GM10266 (cell line): ENCODE results near the gene GLIPR2.

Experiments used
- DNase-seq: peaks from one replicate; pipeline ENCODE4 v3.0.0; 2012; ENCODE audit errors: extremely low spot score
- TF ChIP-seq, protein P1 (sequence below): IDR thresholded peaks from 2 replicates; pipeline ENCODE4 v1.5.1; 2012; ENCODE audit warnings: mild to moderate bottlenecking, low read depth; ENCODE audit not compliant: control insufficient read depth, insufficient read depth; ENCODE audit errors: missing control alignments

GLIPR2 gene

DNA sequence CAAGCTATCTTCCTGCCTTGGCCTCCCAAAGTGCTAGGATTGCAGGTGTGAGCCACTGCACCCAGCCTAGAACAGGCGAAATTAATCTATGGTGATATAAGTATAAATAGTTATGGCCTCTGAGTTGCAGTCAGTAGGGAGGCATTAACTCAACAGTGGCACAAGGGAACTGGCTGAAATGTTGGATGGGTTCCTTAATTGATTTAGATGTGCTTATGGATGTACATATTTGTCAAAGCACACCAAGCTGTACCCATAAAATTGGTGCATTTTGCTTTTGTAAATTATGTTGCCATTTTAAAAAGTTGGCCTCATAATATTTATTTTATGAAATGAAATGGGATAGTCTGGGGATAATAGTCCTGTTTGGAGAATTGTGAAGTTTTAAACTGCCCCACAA, 36.8 kb upstream of the GLIPR2 start:
- no peak for DNase-seq
- TF ChIP-seq, protein P1, sequence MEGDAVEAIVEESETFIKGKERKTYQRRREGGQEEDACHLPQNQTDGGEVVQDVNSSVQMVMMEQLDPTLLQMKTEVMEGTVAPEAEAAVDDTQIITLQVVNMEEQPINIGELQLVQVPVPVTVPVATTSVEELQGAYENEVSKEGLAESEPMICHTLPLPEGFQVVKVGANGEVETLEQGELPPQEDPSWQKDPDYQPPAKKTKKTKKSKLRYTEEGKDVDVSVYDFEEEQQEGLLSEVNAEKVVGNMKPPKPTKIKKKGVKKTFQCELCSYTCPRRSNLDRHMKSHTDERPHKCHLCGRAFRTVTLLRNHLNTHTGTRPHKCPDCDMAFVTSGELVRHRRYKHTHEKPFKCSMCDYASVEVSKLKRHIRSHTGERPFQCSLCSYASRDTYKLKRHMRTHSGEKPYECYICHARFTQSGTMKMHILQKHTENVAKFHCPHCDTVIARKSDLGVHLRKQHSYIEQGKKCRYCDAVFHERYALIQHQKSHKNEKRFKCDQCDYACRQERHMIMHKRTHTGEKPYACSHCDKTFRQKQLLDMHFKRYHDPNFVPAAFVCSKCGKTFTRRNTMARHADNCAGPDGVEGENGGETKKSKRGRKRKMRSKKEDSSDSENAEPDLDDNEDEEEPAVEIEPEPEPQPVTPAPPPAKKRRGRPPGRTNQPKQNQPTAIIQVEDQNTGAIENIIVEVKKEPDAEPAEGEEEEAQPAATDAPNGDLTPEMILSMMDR, result no peak

DNA sequence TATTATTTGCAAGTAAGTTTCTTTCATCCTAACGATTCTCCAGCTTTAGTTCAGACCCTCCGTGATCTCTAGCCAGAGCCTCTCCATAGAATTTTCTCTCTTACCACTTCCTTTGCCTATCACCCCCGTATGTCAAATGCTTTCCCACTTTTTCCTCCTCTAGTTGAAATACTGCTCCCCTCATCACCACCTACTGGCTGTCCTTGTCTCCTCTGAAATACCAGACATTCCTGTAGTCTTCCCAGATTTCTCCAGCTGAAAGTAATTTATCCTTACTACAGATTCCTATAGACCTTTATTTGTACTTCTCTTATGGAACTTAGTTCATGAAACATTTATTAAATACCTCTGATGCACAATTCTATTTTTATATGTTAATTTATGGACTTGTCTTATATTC, 36.0 kb upstream of the GLIPR2 start:
- no peak for DNase-seq
- TF ChIP-seq, protein P1, result no peak

DNA sequence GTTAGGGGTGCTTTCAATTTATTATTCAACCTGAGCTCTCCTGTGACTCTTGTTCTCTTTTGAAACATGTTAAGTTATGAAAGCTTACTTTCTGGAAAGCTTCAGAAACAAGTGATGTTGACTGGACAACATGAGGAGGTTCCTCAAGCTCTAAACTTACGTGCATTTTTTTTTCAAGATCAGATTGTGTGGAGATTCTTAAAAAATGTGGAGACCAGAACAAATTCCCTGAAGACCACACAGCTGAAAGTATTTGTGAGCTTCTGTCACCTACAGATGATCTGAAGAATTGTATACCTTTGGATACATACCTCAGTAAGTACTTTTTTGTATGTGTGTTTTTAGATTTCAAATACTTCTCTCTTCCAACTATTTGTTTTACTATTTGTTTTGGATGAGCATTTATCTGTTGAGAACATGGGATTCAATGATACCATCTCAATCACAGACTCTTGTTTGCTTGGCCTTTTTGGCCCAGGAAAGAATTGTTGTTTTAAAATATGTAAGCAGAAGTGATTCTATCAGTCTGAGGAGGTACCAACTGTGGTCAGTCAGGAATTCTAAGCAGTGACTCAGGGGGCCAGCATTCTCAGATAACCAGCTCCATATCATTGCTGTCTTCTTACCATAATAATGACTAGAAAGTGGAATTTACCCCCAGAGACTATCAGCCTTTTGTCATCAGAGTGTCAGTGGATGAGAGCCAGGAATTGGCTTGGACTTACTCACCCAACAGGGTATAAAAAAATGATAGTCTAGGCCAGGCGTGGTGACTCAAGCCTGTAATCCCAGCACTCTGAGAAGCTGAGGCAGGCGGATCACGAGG, 34.4 kb upstream of the GLIPR2 start:
- TF ChIP-seq, protein P1, result no peak

DNA sequence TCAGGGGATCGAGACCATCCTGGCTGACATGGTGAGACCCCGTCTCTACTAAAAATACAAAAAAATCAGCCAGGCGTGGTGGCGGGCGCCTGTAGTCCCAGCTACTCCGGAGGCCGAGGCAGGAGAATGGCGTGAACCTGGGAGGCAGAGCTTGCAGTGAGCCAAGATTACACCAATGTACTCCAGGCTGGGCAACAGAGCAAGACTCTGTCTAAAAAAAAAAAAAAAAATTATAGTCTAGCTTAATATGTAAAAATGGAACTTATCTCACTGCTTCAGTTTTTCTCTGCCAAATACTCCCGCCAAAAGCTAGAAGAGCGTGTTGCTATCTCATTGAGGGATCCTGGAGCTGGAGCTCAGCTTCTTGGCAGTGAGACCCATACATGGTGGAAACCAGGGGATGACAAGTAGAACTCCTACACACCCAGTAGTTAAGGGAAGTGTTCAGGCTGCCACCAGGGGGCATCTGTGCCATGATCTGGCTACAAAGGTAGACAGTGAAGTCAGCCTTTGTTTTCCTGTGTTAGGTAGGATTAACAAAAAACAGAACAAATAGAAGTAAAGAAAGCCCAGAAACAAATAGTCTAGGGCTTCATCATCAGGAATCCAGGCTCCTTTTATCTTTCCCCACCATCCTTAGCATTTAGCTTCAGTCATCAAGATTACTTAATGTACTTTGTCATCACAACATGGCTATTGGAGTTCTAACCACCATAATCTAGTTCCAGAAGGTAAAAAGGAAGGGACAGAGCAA, 33.6 kb upstream of the GLIPR2 start:
- peak; percentile 71 for DNase-seq
- TF ChIP-seq, protein P1, result peak; percentile 94

More for the DNA sequence above, 34.4 kb upstream of the GLIPR2 start:
- no peak for DNase-seq

DNA sequence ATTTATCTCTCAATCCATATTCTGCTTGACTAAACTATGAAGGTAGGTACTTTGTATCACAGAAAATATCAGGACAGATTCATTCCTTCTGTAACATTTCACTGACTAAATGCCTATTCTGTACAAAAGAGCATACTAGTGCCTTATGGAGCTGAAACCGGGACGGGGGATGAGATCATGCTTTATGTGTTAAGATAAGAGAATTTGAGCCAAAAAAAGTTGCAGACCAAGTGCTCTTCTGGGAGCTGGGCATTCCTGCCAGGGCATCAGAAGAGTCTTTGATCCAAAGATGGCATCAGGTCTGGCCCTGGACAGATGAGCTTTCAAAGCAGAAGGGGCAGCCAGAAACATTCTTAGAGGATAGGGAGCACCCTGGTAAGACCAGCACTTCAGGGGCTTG, 27.5 kb upstream of the GLIPR2 start:
- DNase-seq, result no peak
- TF ChIP-seq, protein P1, result no peak

DNA sequence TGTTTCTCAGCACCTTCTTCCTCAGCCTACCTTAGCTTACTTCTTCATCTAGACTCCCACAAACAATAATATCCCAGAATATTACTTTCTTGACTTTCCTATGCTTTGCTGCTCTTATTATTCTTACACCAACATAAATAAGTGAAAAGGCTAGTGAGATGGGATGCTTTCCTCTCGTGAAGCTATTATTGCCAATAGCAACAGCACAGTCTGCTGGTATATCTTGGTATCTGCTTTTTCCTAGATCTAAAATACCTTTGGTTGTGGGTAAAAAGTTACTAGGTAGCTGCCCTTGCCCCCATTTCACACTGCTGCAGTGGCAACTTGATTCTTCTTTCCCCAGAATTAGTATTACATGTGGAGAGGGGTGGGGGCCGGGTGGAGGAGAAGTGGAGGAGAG, 26.1 kb upstream of the GLIPR2 start:
- no peak for DNase-seq
- TF ChIP-seq, protein P1, result no peak

DNA sequence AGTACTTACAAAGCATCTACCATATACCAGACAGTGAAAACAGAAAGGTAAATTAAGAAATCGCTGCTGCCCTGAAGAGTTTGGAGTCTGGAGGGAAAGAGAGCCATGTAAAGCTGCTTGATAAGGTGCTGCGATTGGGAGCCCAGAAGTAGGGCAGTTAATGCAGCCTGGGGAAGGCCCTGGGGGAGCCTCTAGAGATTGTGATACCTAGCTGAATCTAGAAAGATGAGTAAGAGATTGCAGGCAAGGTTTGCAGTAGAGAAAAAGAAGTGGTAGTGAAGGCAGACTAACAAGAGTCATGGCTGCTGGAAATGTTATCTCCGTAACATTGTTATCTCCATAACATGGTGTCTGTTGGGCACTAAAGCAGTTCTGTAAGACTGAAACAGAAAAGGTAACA, 24.0 kb upstream of the GLIPR2 start:
- TF ChIP-seq, protein P1, result no peak
- DNase-seq, result no peak
